ENCODE measurements around the gene KIF6.

The KIF6 gene

GRCh38 chr6:39407446-39407993 lies 317.7 kb downstream of the KIF6 start:
- H3K4me3 ChIP-seq (ENCODE audit: low read length), result no peak overlapping the region
- peak; percentile 72 for DNase-seq (ENCODE audit: low read depth)
- TF ChIP-seq CTCF (conservative IDR thresholded peaks at IDR 0.05; ENCODE audit: low read length), result no peak

GRCh38 chr6:39404312-39404711 lies 320.9 kb downstream of the KIF6 start:
- no peak for DNase-seq (ENCODE audit: low read depth)
- no peak for TF ChIP-seq CTCF (conservative IDR thresholded peaks at IDR 0.05; ENCODE audit: low read length)
- no peak overlapping the region for H3K4me3 ChIP-seq (ENCODE audit: low read length)

- DNase-seq (ENCODE audit: low read depth), result no peak
- no peak overlapping the region for H3K4me3 ChIP-seq (ENCODE audit: low read length)
- no peak for TF ChIP-seq CTCF (conservative IDR thresholded peaks at IDR 0.05; ENCODE audit: low read length)
These were observed 321.9 kb downstream of the KIF6 start for GRCh38 chr6:39403304-39403703.

GRCh38 chr6:39402239-39402751 lies 322.9 kb downstream of the KIF6 start:
- H3K4me3 ChIP-seq (ENCODE audit: low read length), result no peak overlapping the region
- peak; percentile 94 for DNase-seq (ENCODE audit: low read depth)
- TF ChIP-seq CTCF (conservative IDR thresholded peaks at IDR 0.05; ENCODE audit: low read length), result no peak

GRCh38 chr6:39401376-39401775 lies 323.8 kb downstream of the KIF6 start:
- no peak for DNase-seq (ENCODE audit: low read depth)
- no peak overlapping the region for H3K4me3 ChIP-seq (ENCODE audit: low read length)
- no peak for TF ChIP-seq CTCF (conservative IDR thresholded peaks at IDR 0.05; ENCODE audit: low read length)

GRCh38 chr6:39400026-39400425 lies 325.2 kb downstream of the KIF6 start:
- TF ChIP-seq CTCF (conservative IDR thresholded peaks at IDR 0.05; ENCODE audit: low read length), result no peak
- no peak overlapping the region for H3K4me3 ChIP-seq (ENCODE audit: low read length)
- DNase-seq (ENCODE audit: low read depth), result no peak

GRCh38 chr6:39396854-39397253 lies 328.4 kb downstream of the KIF6 start:
- TF ChIP-seq CTCF (conservative IDR thresholded peaks at IDR 0.05; ENCODE audit: low read length), result no peak
- DNase-seq (ENCODE audit: low read depth), result no peak
- H3K4me3 ChIP-seq (ENCODE audit: low read length), result no peak overlapping the region

All from AG10803 (cell line).